Smooth muscle cell (in vitro differentiated cells): ENCODE results near the gene TNIK. TPM values are rescaled to one million over a fixed set of nuclear protein-coding genes. Genes with fewer than 3 reads are reported as not detected.

Experiments used
- DNase-seq: peaks from one replicate; lab custom pipeline; 2025; ENCODE audit not compliant: unreplicated experiment; lab: John Stamatoyannopoulos, UW
- H2AFZ ChIP-seq: fragments of 200-600 bp; sonication (generic); 2 replicates; pipeline ENCODE4 v1.6.0; 2016; ENCODE audit warnings: antibody characterized with exemption, low read depth, mild to moderate bottlenecking
- H3F3A ChIP-seq: fragments of 200-600 bp; sonication (generic); 2 replicates; pipeline ENCODE4 v1.6.0; 2017; ENCODE audit warnings: antibody characterized with exemption, low read depth
- H3K27ac ChIP-seq: fragments of 200-600 bp; sonication (generic); 2 replicates; pipeline ENCODE4 v1.5.1; 2016; ENCODE audit warnings: low read depth, mild to moderate bottlenecking
- H3K27me3 ChIP-seq: fragments of 200-600 bp; sonication (generic); 2 replicates; pipeline ENCODE4 v1.6.1; 2016; ENCODE audit warnings: low read depth, mild to moderate bottlenecking
- H3K36me3 ChIP-seq: fragments of 200-600 bp; sonication (generic); 2 replicates; pipeline ENCODE4 v1.5.1; 2016; ENCODE audit warnings: low read depth
- H3K4me1 ChIP-seq: fragments of 200-600 bp; sonication (generic); 2 replicates; pipeline ENCODE4 v1.5.1; 2016; ENCODE audit warnings: low read depth
- H3K4me2 ChIP-seq: fragments of 200-600 bp; sonication (generic); 2 replicates; pipeline ENCODE4 v1.6.0; 2016; ENCODE audit warnings: mild to moderate bottlenecking
- H3K4me3 ChIP-seq: fragments of 200-600 bp; sonication (generic); 2 replicates; pipeline ENCODE4 v1.5.1; 2016; ENCODE audit warnings: mild to moderate bottlenecking
- H3K79me2 ChIP-seq: fragments of 200-600 bp; sonication (generic); 2 replicates; pipeline ENCODE4 v1.6.0; 2016; ENCODE audit warnings: low read depth, mild to moderate bottlenecking
- H3K9ac ChIP-seq: fragments of 200-600 bp; sonication (generic); 2 replicates; pipeline ENCODE4 v1.6.0; 2016; ENCODE audit warnings: low read depth
- H3K9me3 ChIP-seq: fragments of 200-600 bp; sonication (generic); replicated peaks from 2 replicates; pipeline ENCODE4 v1.5.1; 2016; ENCODE audit warnings: low read depth
- H4K20me1 ChIP-seq: fragments of 200-600 bp; sonication (generic); 2 replicates; pipeline ENCODE4 v1.6.0; 2016; ENCODE audit warnings: low read depth
- WGBS: methylation state at CpG from one replicate; pipeline ENCODE4 v1.1.7; 2016; ENCODE audit warnings: low lambda C conversion rate; 5-methylcytosine and 5-hydroxymethylcytosine counted together
- polyA plus RNA-seq: library from polyadenylated mRNA; unstranded; fragments of >200 nt; fragmentation: Nextera tagmentation; extraction: Ambion mirVana; gene quantifications from 2 replicates; pipeline ENCODE4 v1.2.1, GENCODE V29; 2016
- total RNA-seq: library from RNA; depleted of rRNA; stranded (reverse); fragments of >200 nt; gene quantifications from 2 replicates; pipeline ENCODE4 v1.2.3, GENCODE V29; 2014
- TF ChIP-seq, protein P1 (sequence below): fragments of 200-600 bp; sonication (generic); IDR thresholded peaks from 2 replicates; pipeline ENCODE4 v1.5.1; 2017; ENCODE audit warnings: borderline replicate concordance, mild to moderate bottlenecking, antibody characterized with exemption; ENCODE audit not compliant: insufficient read depth, poor library complexity, severe bottlenecking

The TNIK gene
- total and polyA plus RNA-seq, 2 experiments from 2014 or later = 10.4 to 12.5 TPM

GRCh38 chr3:171349392-171349791 is 110.8 kb downstream of the TNIK start:
- peaks cover 14% of the 10 kb centered on the region for H4K20me1 ChIP-seq
- no peak overlapping the region for H3K4me3 ChIP-seq
- peaks cover 24% of the 10 kb centered on the region for H3K4me1 ChIP-seq
- no peaks in the 10 kb centered on the region for H3K9me3 ChIP-seq
- H3K36me3 ChIP-seq = no peaks in the 10 kb centered on the region
- TF ChIP-seq, protein P1, sequence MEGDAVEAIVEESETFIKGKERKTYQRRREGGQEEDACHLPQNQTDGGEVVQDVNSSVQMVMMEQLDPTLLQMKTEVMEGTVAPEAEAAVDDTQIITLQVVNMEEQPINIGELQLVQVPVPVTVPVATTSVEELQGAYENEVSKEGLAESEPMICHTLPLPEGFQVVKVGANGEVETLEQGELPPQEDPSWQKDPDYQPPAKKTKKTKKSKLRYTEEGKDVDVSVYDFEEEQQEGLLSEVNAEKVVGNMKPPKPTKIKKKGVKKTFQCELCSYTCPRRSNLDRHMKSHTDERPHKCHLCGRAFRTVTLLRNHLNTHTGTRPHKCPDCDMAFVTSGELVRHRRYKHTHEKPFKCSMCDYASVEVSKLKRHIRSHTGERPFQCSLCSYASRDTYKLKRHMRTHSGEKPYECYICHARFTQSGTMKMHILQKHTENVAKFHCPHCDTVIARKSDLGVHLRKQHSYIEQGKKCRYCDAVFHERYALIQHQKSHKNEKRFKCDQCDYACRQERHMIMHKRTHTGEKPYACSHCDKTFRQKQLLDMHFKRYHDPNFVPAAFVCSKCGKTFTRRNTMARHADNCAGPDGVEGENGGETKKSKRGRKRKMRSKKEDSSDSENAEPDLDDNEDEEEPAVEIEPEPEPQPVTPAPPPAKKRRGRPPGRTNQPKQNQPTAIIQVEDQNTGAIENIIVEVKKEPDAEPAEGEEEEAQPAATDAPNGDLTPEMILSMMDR = no peak
- H3K27me3 ChIP-seq = no peaks in the 10 kb centered on the region
- H3K9ac ChIP-seq = no peak overlapping the region
- H3K27ac ChIP-seq = no peak overlapping the region
- H3K79me2 ChIP-seq = peaks cover 10% of the 10 kb centered on the region
- no peak for DNase-seq
- WGBS = 96% methylated on average over 1 of the region's 1 CpG
- no peak overlapping the region for H2AFZ ChIP-seq
- no peak overlapping the region for H3K4me2 ChIP-seq
- H3F3A ChIP-seq = peaks cover 18% of the 10 kb centered on the region

DNA sequence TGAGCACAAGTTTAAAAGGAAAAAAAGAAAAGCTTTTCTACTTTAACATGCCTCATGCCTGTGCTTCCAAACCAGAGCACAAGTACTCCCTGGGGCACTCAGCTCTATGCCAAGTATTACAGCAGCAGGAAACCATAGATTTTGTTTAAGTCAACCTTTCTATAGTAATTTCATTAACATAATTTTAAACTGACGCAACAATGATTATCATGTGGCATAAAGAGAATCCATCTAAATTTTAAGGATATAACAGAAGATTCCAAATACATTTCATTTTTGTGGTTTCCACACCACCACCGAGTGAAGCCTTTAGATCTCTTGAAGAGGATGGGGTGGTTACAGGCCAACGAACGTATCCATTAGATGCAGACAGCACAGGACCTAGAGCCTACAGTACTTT is 112.1 kb downstream of the TNIK start:
- Histone ChIP-seq H3K4me2 (peak overlapping the region; percentile 60), H3K4me3 (no peak overlapping the region), H4K20me1 (peaks cover 14% of the 10 kb centered on the region), H3F3A (peaks cover 18% of the 10 kb centered on the region), H3K9ac (no peak overlapping the region), H3K79me2 (peaks cover 19% of the 10 kb centered on the region), H3K36me3 (no peaks in the 10 kb centered on the region), H3K4me1 (peaks cover 24% of the 10 kb centered on the region), H3K27ac (peak overlapping the region; percentile 61), H3K9me3 (no peaks in the 10 kb centered on the region), H2AFZ (no peak overlapping the region), H3K27me3 (no peaks in the 10 kb centered on the region)
- WGBS = 23% methylated on average over 4 of the region's 4 CpGs
- TF ChIP-seq, protein P1 = no peak
- no peak for DNase-seq

GRCh38 chr3:171347301-171348039 is 112.7 kb downstream of the TNIK start:
- WGBS = 23% methylated on average over 3 of the region's 3 CpGs
- no peak for DNase-seq
- Histone ChIP-seq H3F3A (peaks cover 18% of the 10 kb centered on the region), H3K9ac (no peak overlapping the region), H2AFZ (no peak overlapping the region), H3K4me1 (peaks cover 24% of the 10 kb centered on the region), H3K9me3 (no peaks in the 10 kb centered on the region), H3K4me3 (no peak overlapping the region), H3K27me3 (no peaks in the 10 kb centered on the region), H3K36me3 (no peaks in the 10 kb centered on the region), H3K27ac (peak overlapping the region; percentile 61), H3K4me2 (peak overlapping the region; percentile 60), H4K20me1 (peaks cover 12% of the 10 kb centered on the region), H3K79me2 (peaks cover 21% of the 10 kb centered on the region)
- TF ChIP-seq, protein P1 = no peak
